ENCODE measurements around the gene MTCL3.

MTCL3 gene

GRCh38 chr6:127460465-127460864 is 58.7 kb downstream of the MTCL3 start:
- TF ChIP-seq CTCF (IDR thresholded peaks at IDR 0.05; ENCODE audit: control extremely low read depth, extremely low read depth, low read depth, missing control alignments): no peak
- ChIA-PET CTCF (interaction anchor here (1.2 to 6.9 kb wide), 5 partner anchors 9 to 79 kb away, joined by 3 to 59 read pairs (median 5); no protein-coding TSS in a partner anchor), POLR2A (no interaction called here)
- DNase-seq (ENCODE audit: extremely low spot score): no peak

GRCh38 chr6:127459231-127459641 is 59.9 kb downstream of the MTCL3 start, which contains the start of gene KIAA0408:
Gene KIAA0408, minus strand, starts transcription at chr6:127459389. Its CDS starts 5,408 bp downstream, at chr6:127453981.
- DNase-seq (ENCODE audit: extremely low spot score): no peak
- ChIA-PET POLR2A (no interaction called here), CTCF (interaction anchor here (0.7 to 6.9 kb wide), 9 partner anchors 10 to 88 kb away, joined by 3 to 59 read pairs (median 3); no protein-coding TSS in a partner anchor)
- no peak for TF ChIP-seq CTCF (IDR thresholded peaks at IDR 0.05; ENCODE audit: control extremely low read depth, extremely low read depth, low read depth, missing control alignments)

GRCh38 chr6:127458817-127459216 is 60.3 kb downstream of the MTCL3 start:
- ChIA-PET POLR2A (no interaction called here), CTCF (interaction anchor here (0.7 to 6.9 kb wide), 9 partner anchors 10 to 89 kb away, joined by 3 to 59 read pairs (median 3); no protein-coding TSS in a partner anchor)
- no peak for DNase-seq (ENCODE audit: extremely low spot score)
- TF ChIP-seq CTCF (IDR thresholded peaks at IDR 0.05; ENCODE audit: control extremely low read depth, extremely low read depth, low read depth, missing control alignments): no peak

- ChIA-PET POLR2A (no interaction called here), CTCF (interaction anchor here (1.5 to 6.9 kb wide), 2 partner anchors 10 to 81 kb away, joined by 3 to 59 read pairs; no protein-coding TSS in a partner anchor)
- no peak for DNase-seq (ENCODE audit: extremely low spot score)
- TF ChIP-seq CTCF (IDR thresholded peaks at IDR 0.05; ENCODE audit: control extremely low read depth, extremely low read depth, low read depth, missing control alignments): no peak
Measured at GRCh38 chr6:127458222-127458621, 60.9 kb downstream of the MTCL3 start.

GRCh38 chr6:127457456-127458064 is 61.6 kb downstream of the MTCL3 start:
- CTCF ChIA-PET: no interaction called here
- POLR2A ChIA-PET: no interaction called here
- TF ChIP-seq CTCF (IDR thresholded peaks at IDR 0.05; ENCODE audit: control extremely low read depth, extremely low read depth, low read depth, missing control alignments): no peak
- DNase-seq (ENCODE audit: extremely low spot score): no peak

- ChIA-PET POLR2A (no interaction called here), CTCF (interaction anchor here (1.0 kb wide), 1 partner anchor 59 kb away, joined by 3 read pairs; no protein-coding TSS in a partner anchor)
- TF ChIP-seq CTCF (IDR thresholded peaks at IDR 0.05; ENCODE audit: control extremely low read depth, extremely low read depth, low read depth, missing control alignments): no peak
- no peak for DNase-seq (ENCODE audit: extremely low spot score)
Measured at GRCh38 chr6:127456465-127456864, 62.7 kb downstream of the MTCL3 start.
